Neural cell (in vitro differentiated cells): Measurements from ENCODE around the gene DPYSL4.

Source experiments
- EP300 ChIP-seq: fragments of 450-650 bp; conservative IDR thresholded peaks from 2 replicates; pipeline ENCODE4 v1.6.1; 2014; ENCODE audit warnings: antibody characterized with exemption, mild to moderate bottlenecking, moderate library complexity; ENCODE audit not compliant: poor library complexity, severe bottlenecking
- POLR2AphosphoS5 ChIP-seq: IDR thresholded peaks from 2 replicates; pipeline ENCODE4 v1.6.1; 2012
- TF ChIP-seq, protein P1 (sequence below): fragments of 450-650 bp; IDR thresholded peaks from 2 replicates; pipeline ENCODE4 v1.5.1; 2014; ENCODE audit warnings: antibody characterized with exemption, mild to moderate bottlenecking, moderate library complexity; ENCODE audit not compliant: poor library complexity, severe bottlenecking

DNA sequence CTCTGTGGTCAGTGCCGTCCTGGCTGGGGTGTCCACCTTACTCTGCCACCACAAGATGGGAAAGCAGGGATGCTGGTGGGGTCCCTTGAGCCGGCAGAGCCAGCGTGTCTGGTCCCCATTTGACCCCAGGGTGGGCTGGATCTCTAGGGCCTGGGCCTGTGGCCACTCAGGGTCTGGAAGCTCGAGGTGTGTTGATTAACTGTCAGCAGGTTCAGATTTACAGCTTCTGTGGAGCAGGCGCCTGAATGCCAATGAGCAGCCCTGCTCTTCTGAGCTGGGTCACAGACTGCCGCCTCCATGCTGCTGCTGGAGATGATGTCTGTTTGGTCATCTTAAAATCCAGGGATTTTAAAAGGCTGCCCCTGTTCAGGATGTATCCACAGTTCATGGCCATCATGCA is 11.3 kb upstream of the DPYSL4 start:
- TF ChIP-seq, protein P1, sequence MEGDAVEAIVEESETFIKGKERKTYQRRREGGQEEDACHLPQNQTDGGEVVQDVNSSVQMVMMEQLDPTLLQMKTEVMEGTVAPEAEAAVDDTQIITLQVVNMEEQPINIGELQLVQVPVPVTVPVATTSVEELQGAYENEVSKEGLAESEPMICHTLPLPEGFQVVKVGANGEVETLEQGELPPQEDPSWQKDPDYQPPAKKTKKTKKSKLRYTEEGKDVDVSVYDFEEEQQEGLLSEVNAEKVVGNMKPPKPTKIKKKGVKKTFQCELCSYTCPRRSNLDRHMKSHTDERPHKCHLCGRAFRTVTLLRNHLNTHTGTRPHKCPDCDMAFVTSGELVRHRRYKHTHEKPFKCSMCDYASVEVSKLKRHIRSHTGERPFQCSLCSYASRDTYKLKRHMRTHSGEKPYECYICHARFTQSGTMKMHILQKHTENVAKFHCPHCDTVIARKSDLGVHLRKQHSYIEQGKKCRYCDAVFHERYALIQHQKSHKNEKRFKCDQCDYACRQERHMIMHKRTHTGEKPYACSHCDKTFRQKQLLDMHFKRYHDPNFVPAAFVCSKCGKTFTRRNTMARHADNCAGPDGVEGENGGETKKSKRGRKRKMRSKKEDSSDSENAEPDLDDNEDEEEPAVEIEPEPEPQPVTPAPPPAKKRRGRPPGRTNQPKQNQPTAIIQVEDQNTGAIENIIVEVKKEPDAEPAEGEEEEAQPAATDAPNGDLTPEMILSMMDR = no peak
- TF ChIP-seq POLR2AphosphoS5 (no peak), EP300 (no peak)
